K562 (cell line): ENCODE results near the gene FXYD1. TPM values are rescaled to one million over a fixed set of nuclear protein-coding genes. Genes with fewer than 3 reads are reported as not detected.

Experiments used
- CAMTA2 ChIP-seq: fragments of 250-450 bp; sonication (Bioruptor Pico); conservative IDR thresholded peaks from 2 replicates; pipeline ENCODE4 v1.5.1; 2022
- GTF2A2 ChIP-seq: IDR thresholded peaks from 2 replicates; pipeline ENCODE4 v1.6.1; 2016; ENCODE audit warnings: mild to moderate bottlenecking, missing genetic modification characterization, missing compliant biosample characterization
- HNRNPLL ChIP-seq: fragments of 200-400 bp; formaldehyde crosslinking; IDR thresholded peaks from 2 replicates; pipeline ENCODE4 v1.6.1; 2017; ENCODE audit warnings: low read length, low read depth, mild to moderate bottlenecking; ENCODE audit not compliant: poor library complexity, severe bottlenecking
- MYC ChIP-seq, 2 experiments: fragments of 250-450 bp in 1 of 2; sonication (Bioruptor Pico) in 1 of 2; IDR thresholded peaks; 2 replicates each; pipeline versions ENCODE4 v1.5.1 to v1.6.1; 2012 to 2021; ENCODE audit warnings: low read depth in 2 of 2, borderline replicate concordance in 1 of 2, improper control_type of control experiment in 1 of 2, low read length in 1 of 2, mild to moderate bottlenecking in 1 of 2, moderate library complexity in 1 of 2
- RBFOX2 ChIP-seq: fragments of 200-400 bp; formaldehyde crosslinking; IDR thresholded peaks from 2 replicates; pipeline ENCODE4 v1.6.1; 2017; ENCODE audit warnings: low read depth, mild to moderate bottlenecking, low read length, moderate library complexity
- RBM22 ChIP-seq: fragments of 200-400 bp; formaldehyde crosslinking; IDR thresholded peaks from 2 replicates; pipeline ENCODE4 v1.6.1; 2018; ENCODE audit warnings: low read length, low read depth; ENCODE audit not compliant: poor library complexity, severe bottlenecking
- RUNX1 ChIP-seq: sonication (generic); IDR thresholded peaks from 2 replicates; pipeline ENCODE4 v1.6.1; 2016; ENCODE audit warnings: antibody characterized with exemption, low read depth
- TGIF2 ChIP-seq: sonication (generic); formaldehyde crosslinking; IDR thresholded peaks from 2 replicates; pipeline ENCODE4 v1.8.1; 2022; ENCODE audit warnings: mild to moderate bottlenecking, missing genetic modification reagents, moderate library complexity
- THRAP3 ChIP-seq: fragments of 450-650 bp; IDR thresholded peaks from 2 replicates; pipeline ENCODE4 v1.6.1; 2016; ENCODE audit warnings: mild to moderate bottlenecking, inconsistent platforms, borderline replicate concordance
- ZNF224 ChIP-seq: sonication (generic); formaldehyde crosslinking; IDR thresholded peaks from 2 replicates; pipeline ENCODE4 v1.8.0; 2022; ENCODE audit warnings: mild to moderate bottlenecking, missing genetic modification reagents
- ZNF436 ChIP-seq: fragments of 250-450, 450-650 bp; sonication (Bioruptor Pico); formaldehyde crosslinking; IDR thresholded peaks from 2 replicates; pipeline ENCODE4 v1.7.0; 2020; ENCODE audit warnings: mild to moderate bottlenecking
- ZNF507 ChIP-seq: conservative IDR thresholded peaks from 2 replicates; pipeline ENCODE4 v1.6.1; 2017; ENCODE audit warnings: missing genetic modification characterization, missing compliant biosample characterization
- ZNF551 ChIP-seq: fragments of 250-450 bp; sonication (Bioruptor Pico); IDR thresholded peaks from 2 replicates; pipeline ENCODE4 v1.5.0; 2021; ENCODE audit warnings: mild to moderate bottlenecking, moderate library complexity
- ZNF57 ChIP-seq: fragments of 450-650 bp; formaldehyde crosslinking; IDR thresholded peaks from 2 replicates; pipeline ENCODE4 v1.4.0; 2020; ENCODE audit warnings: mild to moderate bottlenecking, moderate library complexity
- polyA plus RNA-seq, 8 experiments: library from polyadenylated mRNA; depleted of rRNA in 4 of 8; stranded (reverse) in 5 of 8; unstranded in 3 of 8; fragments of >200 nt; fragmentation: Nextera tagmentation in 2 of 8; fragmentation: Illumina TruSeq in 1 of 8; extraction: Ambion mirVana in 2 of 8; extraction: Trizol in 1 of 8; gene quantifications; 2 replicates each; pipeline versions ENCODE4 v1.2.1 to v1.2.3, GENCODE V29; 2011 to 2014; ENCODE audit warnings: inconsistent platforms in 1 of 8, missing spikeins in 1 of 8
- total RNA-seq, 7 experiments: library from RNA; depleted of rRNA in 6 of 7; stranded (reverse); fragments of >200 nt in 6 of 7; fragmentation: Illumina TruSeq in 2 of 7; extraction: Trizol in 2 of 7; gene quantifications; 2 replicates each; pipeline versions ENCODE4 v1.2.1 to v1.2.3, GENCODE V29; 2011 to 2021; ENCODE audit warnings: low replicate concordance in 1 of 7
- TF ChIP-seq, protein P1 (sequence below): sonication (generic); formaldehyde crosslinking; IDR thresholded peaks from 2 replicates; pipeline ENCODE4 v1.8.1; 2023; ENCODE audit warnings: mild to moderate bottlenecking, missing genetic modification reagents
- TF ChIP-seq, protein P2 (sequence below): sonication (generic); formaldehyde crosslinking; IDR thresholded peaks from 2 replicates; pipeline ENCODE4 v1.8.1; 2022; ENCODE audit warnings: missing genetic modification reagents
- TF ChIP-seq, protein P3 (sequence below): fragments of 250-450 bp; sonication (Bioruptor Pico); IDR thresholded peaks from 2 replicates; pipeline ENCODE4 v1.8.0; 2021; ENCODE audit warnings: borderline replicate concordance, mild to moderate bottlenecking, moderate library complexity; ENCODE audit not compliant: poor library complexity, severe bottlenecking
- TF ChIP-seq, protein P4 (sequence below): fragments of 250-450 bp; sonication (Bioruptor Pico); IDR thresholded peaks from 2 replicates; pipeline ENCODE4 v1.4.0; 2020
- TF ChIP-seq, protein P5 (sequence below): fragments of 450-650 bp; IDR thresholded peaks from 2 replicates; pipeline ENCODE4 v1.6.1; 2017; ENCODE audit warnings: mild to moderate bottlenecking, moderate library complexity

The FXYD1 gene
- total and polyA plus RNA-seq, 9 of the 15 experiments (the other 6 are each of a cell fraction or from before 2014, with no cell fraction given), result 0.40 to 3.2 (median 1.8) TPM; not detected in 3

DNA sequence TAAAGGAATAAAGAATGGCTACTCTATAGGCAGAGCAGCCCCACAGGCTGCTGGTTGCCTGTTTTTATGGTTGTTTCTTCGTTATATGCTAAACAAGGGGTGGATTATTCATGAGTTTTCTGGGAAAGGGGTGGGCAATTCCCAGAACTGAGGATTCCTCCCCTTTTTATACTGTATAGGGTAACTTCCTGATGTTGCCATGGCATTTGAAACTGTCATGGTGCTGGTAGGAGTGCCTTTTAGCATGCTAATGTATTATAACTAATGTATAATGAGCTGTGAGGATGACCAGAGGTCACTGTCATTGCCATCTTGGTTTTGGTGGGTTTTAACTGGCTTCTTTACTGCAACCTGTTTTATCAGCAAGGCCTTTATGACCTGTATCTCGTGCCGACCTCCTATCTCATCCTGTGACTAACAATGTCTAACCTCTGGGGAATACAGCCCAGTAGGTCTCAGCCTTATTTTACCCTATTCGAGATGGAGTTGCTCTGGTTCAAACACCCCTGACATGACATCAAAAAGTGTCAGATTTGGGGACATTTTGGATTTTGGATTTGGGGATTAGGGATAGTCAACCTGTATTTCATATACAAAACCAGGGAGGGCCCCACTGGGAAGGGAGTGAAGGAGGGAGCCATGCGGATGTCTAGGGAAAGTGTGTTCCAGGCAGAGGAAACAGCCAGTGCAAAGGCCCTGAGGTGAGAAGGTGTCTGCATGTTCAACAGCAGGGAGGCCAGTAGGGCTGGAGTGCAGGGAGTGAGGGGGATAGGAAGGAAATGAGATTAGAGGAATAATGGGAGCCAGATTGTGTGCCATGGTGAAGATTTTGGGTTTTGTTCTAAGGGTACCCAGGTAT, 26.8 kb downstream of the FXYD1 start (continued):
- TF ChIP-seq, protein P1, sequence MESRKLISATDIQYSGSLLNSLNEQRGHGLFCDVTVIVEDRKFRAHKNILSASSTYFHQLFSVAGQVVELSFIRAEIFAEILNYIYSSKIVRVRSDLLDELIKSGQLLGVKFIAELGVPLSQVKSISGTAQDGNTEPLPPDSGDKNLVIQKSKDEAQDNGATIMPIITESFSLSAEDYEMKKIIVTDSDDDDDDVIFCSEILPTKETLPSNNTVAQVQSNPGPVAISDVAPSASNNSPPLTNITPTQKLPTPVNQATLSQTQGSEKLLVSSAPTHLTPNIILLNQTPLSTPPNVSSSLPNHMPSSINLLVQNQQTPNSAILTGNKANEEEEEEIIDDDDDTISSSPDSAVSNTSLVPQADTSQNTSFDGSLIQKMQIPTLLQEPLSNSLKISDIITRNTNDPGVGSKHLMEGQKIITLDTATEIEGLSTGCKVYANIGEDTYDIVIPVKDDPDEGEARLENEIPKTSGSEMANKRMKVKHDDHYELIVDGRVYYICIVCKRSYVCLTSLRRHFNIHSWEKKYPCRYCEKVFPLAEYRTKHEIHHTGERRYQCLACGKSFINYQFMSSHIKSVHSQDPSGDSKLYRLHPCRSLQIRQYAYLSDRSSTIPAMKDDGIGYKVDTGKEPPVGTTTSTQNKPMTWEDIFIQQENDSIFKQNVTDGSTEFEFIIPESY, result no peak
- TF ChIP-seq CAMTA2 (CRISPR knock-in tag), result 0 out of 2 replicates have a peak, but pooled peaks have one; percentile 47
- TF ChIP-seq RBM22, result no peak
- no peak for TF ChIP-seq TGIF2 (CRISPR knock-in tag)
- TF ChIP-seq, protein P2, sequence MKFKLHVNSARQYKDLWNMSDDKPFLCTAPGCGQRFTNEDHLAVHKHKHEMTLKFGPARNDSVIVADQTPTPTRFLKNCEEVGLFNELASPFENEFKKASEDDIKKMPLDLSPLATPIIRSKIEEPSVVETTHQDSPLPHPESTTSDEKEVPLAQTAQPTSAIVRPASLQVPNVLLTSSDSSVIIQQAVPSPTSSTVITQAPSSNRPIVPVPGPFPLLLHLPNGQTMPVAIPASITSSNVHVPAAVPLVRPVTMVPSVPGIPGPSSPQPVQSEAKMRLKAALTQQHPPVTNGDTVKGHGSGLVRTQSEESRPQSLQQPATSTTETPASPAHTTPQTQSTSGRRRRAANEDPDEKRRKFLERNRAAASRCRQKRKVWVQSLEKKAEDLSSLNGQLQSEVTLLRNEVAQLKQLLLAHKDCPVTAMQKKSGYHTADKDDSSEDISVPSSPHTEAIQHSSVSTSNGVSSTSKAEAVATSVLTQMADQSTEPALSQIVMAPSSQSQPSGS (CRISPR knock-in tag), result no peak
- TF ChIP-seq ZNF551 (CRISPR knock-in tag), result peak; percentile 75; the same call in 1 of the 2 replicates
- TF ChIP-seq GTF2A2 (tag), result peak; percentile 89
- TF ChIP-seq THRAP3, result no peak
- TF ChIP-seq, protein P3, sequence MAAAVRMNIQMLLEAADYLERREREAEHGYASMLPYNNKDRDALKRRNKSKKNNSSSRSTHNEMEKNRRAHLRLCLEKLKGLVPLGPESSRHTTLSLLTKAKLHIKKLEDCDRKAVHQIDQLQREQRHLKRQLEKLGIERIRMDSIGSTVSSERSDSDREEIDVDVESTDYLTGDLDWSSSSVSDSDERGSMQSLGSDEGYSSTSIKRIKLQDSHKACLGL (CRISPR knock-in tag), result peak; percentile 53
- TF ChIP-seq MYC (IDR thresholded peaks at IDR 0.05; ENCODE audit: low read depth, low read length), result no peak
- peak; percentile 96 for TF ChIP-seq MYC (CRISPR knock-in tag; IDR thresholded peaks at IDR 0.05; ENCODE audit: borderline replicate concordance, low read depth)
- TF ChIP-seq, protein P4, sequence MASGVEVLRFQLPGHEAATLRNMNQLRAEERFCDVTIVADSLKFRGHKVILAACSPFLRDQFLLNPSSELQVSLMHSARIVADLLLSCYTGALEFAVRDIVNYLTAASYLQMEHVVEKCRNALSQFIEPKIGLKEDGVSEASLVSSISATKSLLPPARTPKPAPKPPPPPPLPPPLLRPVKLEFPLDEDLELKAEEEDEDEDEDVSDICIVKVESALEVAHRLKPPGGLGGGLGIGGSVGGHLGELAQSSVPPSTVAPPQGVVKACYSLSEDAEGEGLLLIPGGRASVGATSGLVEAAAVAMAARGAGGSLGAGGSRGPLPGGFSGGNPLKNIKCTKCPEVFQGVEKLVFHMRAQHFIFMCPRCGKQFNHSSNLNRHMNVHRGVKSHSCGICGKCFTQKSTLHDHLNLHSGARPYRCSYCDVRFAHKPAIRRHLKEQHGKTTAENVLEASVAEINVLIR (CRISPR knock-in tag), result peak; percentile 73
- no peak for TF ChIP-seq ZNF436 (CRISPR knock-in tag)
- TF ChIP-seq RUNX1, result no peak
- TF ChIP-seq RBFOX2, result no peak
- TF ChIP-seq ZNF57 (CRISPR knock-in tag), result 0 out of 2 replicates have a peak, but pooled peaks have one; percentile 10
- no peak for TF ChIP-seq HNRNPLL
- TF ChIP-seq, protein P5, sequence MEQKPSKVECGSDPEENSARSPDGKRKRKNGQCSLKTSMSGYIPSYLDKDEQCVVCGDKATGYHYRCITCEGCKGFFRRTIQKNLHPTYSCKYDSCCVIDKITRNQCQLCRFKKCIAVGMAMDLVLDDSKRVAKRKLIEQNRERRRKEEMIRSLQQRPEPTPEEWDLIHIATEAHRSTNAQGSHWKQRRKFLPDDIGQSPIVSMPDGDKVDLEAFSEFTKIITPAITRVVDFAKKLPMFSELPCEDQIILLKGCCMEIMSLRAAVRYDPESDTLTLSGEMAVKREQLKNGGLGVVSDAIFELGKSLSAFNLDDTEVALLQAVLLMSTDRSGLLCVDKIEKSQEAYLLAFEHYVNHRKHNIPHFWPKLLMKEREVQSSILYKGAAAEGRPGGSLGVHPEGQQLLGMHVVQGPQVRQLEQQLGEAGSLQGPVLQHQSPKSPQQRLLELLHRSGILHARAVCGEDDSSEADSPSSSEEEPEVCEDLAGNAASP, result no peak
- TF ChIP-seq ZNF507 (tag), result no peak
- TF ChIP-seq ZNF224 (CRISPR knock-in tag), result no peak
